ENCODE data around the gene EIF3K.

- TF ChIP-seq RAD21 (IDR thresholded peaks at IDR 0.05; ENCODE audit: low read depth) (no peak), NFIC (IDR thresholded peaks at IDR 0.05) (no peak), TAF1 (IDR thresholded peaks at IDR 0.05; ENCODE audit: low read depth) (no peak), MAX (IDR thresholded peaks at IDR 0.05) (no peak), REST (IDR thresholded peaks at IDR 0.05; ENCODE audit: low read depth) (no peak), CEBPB (IDR thresholded peaks at IDR 0.05) (no peak), TEAD4 (IDR thresholded peaks at IDR 0.05) (no peak), USF1 (IDR thresholded peaks at IDR 0.05) (no peak), CREB1 (IDR thresholded peaks at IDR 0.05; ENCODE audit: low read depth) (no peak), YY1 (IDR thresholded peaks at IDR 0.05; ENCODE audit: low read depth) (no peak), EP300 (IDR thresholded peaks at IDR 0.05; ENCODE audit: borderline replicate concordance) (no peak), ZBTB7A (IDR thresholded peaks at IDR 0.05; ENCODE audit: low read depth) (no peak)
Measured at GRCh38 chr19:38640368-38640767, 21.4 kb downstream of the EIF3K start.

Data from Ishikawa (cell line).